HG03432 (cell line): Measurements from ENCODE around the gene KCTD16.

Experiments used
- ATAC-seq: cut with Tn5 transposase; IDR thresholded peaks from one replicate; pipeline ENCODE4 v1.9.1; 2021; ENCODE audit warnings: mild to moderate bottlenecking, moderate library complexity; ENCODE audit not compliant: unreplicated experiment

KCTD16 gene

DNA sequence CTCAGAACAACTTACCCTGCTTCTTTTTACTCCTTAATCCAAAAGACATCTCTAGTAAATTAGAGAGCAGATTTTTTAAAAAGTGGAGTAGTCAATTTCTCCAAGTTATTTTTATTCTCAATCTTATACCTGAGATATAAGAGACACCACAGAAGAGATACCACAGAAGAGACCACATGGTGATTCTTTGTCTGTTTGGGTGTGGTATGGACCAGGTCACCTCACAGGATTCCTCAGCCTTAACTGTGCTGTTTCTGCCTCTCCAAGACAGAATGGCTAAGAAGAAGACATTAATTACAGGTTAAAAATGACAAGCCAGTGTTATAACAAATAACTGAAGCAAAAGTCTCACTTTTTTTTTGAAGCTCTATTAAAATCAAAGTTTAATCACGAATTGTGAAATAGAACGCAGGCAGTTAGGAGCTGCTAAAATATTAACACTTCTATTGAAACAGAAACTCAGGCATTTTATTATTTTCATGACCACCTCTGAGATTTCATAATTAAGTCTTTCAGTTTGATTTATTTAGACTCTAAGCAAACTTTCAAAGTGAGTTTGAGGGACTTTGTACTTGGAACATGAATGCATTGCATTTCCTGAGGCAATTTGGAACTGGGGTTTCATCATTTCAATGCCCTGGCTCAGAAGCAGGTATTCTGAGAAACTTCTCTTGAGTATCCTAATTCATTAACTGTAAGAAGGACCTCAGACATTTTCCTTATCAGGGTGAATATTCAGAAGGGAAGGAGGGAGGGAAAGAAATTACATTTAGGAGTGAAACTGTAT is 280.7 kb downstream of the KCTD16 start:
- ATAC-seq: no peak

DNA sequence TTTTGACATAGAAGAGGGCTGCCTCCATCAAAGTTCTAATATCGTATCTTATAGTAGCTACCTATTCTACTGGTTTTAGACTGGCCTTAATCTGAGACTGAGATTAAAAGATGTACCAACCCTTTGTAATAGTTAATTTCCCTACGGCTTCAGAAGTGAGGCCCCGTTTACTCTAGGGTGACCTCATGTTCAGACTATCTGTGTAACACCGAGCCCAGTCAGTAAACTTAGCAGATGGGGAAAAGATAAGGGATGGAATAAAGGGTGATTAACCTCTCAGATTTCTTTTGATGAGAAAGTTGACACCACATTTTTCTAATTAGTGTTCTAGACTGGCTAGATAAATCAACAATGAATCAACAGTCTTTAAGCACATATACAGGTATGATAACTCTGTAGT is 283.1 kb downstream of the KCTD16 start:
- no peak for ATAC-seq

DNA sequence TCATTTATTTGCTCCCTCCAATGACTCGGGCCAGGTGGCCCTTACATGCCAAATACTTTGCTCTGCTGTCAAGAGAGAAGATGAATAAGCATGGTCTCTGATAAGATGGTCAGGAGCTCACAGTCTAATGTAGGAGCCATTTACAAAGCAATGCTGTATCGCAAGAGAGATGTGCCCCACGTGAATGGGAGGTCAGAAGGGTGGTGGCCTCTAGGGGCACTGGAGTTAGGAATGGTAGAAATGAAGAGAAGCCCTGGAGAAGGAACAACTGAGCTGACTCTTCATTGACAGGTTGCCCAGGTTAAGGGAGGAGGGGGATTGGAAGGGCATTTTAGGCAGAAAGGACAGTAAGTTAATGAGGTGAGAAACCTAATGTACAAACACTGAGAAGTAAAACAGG is 286.5 kb downstream of the KCTD16 start:
- ATAC-seq: no peak

DNA sequence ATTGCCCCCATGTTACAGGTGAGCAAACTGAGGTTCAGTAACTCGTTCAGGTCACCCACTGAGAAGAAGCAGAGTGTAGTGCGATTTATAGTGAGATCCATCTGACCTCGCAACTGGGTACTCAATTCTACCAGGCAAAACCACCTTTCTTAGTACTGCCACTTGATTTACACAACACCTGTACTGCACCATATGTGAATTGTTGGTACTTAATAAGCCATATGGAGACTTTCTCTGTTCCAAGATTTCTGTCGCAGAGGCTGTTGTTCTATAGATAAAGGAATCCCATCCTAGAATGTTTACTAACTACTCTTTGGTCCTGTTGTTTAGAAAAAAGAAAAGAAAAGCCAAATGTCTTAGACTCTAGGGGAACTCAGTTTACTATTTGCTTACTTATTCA is 287.5 kb downstream of the KCTD16 start:
- no peak for ATAC-seq

DNA sequence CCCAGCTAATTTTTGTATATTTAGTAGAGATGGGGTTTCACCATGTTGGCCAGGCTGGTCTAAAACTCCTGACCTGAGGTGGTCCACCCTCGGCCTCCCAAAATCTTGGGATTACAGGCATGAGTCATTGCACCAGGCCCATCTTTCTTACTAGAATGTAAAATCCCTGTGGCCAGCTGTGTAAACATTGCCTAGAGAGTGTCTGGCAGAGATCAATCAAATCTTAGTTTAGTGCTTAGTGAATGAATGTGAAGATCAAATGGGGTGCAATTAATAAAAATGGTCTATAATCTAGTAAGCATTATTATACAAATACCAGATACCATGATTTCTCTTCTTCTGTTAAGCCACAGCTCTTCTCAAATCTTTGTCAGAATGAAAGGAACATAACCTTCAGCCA is 289.9 kb downstream of the KCTD16 start:
- ATAC-seq: no peak

DNA sequence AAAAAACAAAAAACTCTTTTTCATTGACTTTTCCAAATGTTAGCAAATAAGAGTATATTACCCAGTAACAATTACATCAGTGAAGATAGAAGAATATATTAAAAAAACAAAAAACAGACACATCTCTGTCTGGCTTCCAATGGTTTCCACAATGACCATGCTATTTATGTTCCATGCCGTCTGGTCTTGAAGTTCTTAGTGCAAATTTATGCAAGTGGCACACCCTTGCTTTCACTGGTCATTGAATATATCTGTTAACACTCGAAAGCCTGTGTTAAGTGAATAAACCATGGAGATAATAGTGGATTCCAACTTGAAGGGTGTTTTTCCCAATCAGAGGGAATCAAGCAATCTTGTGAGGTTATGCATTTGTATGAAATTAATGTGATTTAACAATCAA is 291.9 kb downstream of the KCTD16 start:
- ATAC-seq: no peak

DNA sequence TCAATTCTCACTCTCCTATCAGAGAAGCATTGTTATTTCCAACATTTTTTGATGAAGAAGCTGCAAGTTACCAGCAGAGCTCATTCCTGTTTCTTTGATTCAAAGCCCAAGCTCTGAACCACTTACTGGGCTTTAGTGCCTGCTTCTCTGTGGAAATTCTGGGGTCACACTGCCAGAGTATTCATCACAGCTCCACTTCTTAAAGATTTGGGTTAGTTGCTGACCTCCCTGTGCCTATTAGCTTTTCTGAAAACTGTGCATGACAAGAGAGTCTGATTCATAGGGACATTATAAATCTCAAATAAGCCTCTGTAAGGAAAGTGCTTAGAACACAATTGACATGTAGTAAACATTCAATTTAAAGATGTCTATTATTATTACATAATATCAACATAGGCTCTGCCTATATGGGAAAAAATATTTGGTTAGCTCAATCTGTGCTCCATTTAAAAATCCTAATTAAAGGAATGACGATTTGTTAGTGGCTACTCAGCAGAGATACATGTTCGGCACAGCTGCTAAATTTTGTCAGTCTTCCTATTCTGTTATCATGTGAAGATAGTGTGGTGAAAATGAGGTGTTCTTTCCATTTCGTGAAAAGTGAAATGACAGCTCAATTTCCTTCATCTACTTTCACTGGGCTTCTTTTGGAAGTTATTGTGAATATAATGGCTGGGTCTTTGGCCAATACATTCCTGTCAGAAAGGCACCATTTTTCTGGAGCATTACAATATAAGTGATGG is 293.0 kb downstream of the KCTD16 start:
- no peak for ATAC-seq

DNA sequence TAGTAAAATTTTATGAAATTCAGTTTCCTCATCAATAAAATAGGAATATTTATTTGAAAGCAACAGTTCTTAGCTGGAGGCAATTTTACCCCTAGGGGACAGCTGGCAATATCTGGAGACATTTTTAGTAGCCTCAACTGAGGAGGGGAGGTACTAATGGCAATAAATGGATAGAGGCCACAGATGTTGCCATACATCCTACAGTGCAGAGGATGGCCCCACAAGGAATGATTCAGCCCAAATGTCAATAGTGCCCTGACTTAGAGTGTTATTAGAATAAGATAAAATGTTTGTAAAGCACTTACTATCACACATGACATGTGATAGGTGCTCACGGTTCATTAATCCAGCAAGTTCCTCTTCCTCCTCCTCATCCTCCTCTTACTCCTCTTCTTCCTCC is 293.6 kb downstream of the KCTD16 start:
- ATAC-seq: no peak

DNA sequence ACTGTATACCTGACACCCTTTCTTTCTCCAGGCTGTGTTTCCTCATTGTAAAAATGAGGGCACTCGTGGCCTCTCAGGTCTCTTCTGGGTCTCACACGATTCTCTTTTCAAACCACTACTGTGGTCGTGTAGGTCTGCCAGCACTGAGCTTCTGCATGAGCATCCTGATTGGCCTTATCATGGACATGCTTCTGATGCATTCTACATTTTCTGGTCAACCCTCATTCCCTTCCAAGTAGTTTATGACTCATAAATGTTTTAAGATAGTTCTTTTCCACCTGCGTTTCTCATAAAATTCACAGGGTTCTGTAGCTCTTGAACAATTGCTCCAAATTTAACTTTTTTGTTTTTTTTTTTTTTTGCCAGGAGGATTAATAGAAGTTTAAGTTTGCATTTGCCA is 294.8 kb downstream of the KCTD16 start:
- ATAC-seq: no peak

DNA sequence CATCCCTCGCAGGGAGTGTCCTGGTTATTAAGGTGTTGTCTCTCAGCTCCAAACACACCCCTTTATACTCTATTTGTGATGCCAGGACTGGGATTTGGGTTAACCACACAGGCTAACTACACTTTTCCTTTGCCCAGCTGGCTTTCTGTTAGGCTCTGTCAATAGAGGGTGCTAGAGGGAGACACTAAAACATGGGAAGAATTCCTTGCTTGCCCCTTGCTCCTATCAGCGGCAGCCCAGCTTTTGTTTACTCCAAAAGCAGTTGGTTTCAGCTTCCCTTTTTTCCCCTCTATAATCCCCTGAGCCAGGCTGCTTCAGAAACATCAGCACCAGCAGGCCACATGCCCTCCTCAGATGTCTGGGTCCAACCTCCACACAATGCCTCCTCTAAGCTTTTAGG is 297.1 kb downstream of the KCTD16 start:
- ATAC-seq: no peak

DNA sequence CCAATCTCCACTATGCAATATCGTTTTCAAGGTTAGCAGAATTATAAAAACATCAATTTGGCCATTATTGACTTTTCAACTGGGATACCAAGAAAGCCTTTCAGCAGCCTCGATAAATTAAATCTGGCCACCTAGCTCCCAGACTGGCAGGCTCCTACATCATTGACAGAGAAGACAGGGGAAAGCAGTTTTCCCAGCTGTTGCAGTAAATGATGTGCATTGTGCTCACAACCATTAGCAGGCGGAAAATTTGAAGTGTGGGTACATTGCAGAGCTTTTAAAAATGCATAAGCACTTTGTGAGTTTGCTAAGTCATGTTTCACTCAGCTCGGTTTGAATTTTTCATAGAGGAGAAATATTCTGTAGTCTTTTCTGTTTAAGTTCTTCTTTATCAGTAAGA is 297.9 kb downstream of the KCTD16 start:
- no peak for ATAC-seq

DNA sequence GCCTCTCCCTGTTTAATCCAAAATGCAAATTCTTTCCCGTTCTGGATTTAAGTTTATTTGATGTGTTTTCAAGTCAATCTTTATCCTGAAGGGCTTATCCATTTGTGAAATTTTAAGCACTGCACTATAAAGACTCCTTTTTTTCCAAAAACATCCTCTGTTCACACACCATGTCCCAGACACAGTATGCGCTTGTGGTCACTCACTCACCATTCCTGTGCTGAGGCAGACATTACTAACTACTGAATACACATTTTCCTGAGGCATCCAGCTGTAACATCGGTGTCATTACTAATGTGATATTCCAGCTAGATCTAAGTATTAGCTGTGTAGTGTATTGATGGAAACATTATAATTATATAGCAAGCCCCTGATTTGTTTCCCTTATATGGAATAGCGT is 298.4 kb downstream of the KCTD16 start:
- ATAC-seq: no peak

DNA sequence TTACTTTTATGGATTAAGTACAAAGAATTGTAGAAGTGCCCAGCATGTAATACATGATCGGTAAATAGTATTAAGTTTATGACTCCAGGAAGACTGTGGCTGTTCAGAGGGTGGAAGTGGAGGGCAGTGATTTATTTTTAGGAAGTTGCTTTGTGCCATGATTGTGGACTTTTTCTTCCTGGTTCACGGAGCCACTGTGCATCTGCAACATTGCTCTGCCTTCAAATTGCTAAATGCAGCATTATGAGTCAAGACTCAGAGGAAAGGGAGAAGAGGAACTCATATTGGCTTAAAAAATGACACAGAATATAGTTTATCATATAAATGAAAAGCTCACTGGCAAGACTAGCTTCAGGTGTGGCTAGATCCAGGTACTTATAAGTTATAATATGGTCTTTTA is 301.5 kb downstream of the KCTD16 start:
- no peak for ATAC-seq

DNA sequence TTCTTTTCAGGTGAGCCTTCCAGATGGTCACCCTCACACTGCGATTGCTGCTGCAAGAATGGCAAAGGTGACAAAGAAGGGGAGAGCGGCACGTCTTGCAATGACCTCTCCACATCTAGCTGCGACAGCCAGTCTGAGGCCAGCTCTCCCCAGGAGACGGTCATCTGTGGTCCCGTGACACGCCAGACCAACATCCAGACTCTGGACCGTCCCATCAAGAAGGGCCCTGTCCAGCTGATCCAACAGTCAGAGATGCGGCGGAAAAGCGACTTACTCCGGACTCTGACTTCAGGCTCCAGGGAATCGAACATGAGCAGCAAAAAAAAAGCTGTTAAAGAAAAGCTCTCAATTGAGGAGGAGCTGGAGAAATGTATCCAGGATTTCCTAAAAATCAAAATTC is 303.0 kb downstream of the KCTD16 start:
- ATAC-seq: no peak

DNA sequence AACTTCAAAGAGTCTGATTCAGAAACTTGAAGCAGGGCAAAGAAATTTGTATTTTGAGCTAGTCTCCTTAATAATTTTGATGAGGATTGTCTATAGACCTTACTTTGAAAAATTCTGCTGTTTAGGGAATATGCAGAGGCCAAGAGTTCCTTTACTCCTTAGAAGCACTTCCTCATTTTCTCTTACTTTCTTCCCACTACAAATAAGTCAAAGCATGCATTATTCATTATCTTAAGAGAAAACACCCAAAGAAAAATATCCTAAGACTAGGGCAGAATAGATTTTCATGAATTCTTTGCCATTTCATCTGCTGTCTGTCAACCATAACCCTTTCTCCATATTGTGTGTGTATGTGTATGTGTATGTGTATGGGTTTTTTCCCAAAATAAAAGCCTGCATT is 307.9 kb downstream of the KCTD16 start:
- no peak for ATAC-seq

DNA sequence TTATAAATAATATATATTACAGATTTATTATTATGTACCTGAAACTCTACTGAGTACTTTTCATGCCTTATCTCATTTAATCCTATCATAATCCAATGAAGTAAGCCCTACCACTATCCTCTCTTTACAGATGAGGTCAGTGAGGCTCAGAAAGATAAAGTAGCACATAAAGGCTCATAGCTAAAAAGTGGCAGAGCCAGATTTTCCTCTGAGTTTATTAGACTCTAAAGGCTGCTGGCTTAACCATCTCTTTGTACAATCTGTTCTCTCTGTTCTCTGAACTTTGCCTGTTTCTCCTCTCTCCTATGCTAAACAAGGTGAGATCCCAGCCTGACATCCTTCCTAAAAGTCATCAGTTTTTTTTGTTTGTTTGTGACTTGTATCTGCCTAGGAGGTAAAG is 311.2 kb downstream of the KCTD16 start:
- ATAC-seq: no peak

DNA sequence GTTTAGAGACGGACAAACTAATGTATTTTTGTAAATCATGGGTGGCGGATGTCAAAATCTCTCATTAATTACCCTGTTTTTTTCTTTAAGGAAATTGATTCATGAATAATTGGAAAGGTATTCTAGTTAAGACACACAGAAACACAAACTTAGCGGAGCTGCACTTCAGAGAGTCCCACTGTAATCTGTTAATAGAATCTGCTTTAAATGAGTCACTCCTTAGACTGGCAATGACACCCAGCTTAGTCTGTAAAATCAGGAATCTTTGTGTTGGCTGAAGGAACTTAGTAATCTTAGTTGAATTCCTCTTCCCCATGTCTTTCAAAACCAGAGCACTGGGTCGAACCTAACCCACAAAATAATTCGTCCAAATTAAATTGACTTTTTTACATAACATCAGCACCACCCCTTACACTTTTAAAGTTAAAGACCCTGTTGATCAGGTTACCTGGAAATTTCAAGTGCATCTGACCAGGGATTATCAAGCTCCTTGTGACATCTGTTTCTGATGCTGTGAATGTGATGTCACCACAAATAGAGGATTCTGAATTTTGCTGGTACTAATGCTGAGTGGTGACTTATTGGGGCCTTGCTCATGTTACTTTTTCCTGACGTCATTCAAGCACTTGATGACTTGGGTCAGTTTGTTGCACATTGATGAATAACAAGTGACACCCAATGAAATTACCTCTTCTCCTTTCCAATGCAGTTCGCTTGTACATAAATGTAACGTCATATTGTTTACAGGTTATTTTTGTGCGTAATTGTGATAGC is 313.6 kb downstream of the KCTD16 start:
- no peak for ATAC-seq

DNA sequence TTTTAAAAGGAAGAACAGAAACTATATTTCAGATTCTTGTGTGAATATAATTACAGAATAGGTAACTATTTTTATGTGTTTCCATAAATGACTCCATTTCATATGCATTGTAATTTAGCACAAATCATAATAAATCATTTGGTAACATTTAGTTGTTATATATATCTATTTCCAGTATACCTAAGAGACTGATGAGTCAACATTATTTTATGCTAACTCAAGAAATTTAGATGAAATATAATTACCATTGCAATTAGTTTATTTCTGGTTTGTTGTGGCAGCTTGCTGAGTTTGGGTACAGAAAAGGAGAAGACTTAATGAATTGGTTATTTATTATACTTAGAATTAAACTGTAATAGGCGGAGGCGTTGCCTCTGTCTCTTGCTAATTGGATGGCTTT is 314.9 kb downstream of the KCTD16 start:
- ATAC-seq: no peak

DNA sequence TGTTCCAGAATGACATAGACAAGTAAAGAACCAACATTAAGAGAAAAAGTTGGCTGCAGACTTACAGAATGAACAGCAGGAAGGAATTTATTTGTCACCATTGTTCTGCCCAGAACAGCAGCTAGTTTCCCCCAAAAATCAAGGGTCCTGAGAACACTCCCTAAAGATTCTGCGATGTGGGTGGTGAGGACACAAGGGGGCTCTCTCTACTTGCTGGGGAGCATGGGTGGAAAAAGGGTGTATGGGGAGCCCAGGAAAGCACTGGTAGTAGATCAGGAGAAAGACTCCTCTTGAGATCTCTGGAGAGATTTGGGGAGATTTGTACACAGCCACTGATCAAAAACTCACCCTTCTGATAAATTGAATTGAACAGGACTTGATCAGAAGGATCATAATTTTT is 316.5 kb downstream of the KCTD16 start:
- ATAC-seq: no peak

DNA sequence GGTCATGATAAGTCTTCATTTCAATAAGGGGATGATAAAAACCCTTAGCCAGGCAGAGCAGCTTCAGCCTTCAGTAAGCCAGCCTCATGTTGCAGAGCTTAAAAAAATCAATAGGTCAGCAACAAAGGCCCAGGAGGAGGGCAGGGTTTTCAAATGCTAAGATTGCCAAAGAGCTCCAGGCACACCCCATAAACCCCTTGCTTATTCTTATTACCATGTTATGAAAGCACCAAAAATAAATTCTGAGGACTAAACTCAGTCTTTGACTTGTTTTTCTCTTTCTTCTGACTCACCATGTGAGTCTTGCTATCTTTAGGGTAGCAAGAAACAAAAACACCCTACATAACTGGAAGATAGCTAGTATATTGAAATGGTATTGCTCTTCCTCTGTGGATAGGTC is 317.1 kb downstream of the KCTD16 start:
- ATAC-seq: no peak

DNA sequence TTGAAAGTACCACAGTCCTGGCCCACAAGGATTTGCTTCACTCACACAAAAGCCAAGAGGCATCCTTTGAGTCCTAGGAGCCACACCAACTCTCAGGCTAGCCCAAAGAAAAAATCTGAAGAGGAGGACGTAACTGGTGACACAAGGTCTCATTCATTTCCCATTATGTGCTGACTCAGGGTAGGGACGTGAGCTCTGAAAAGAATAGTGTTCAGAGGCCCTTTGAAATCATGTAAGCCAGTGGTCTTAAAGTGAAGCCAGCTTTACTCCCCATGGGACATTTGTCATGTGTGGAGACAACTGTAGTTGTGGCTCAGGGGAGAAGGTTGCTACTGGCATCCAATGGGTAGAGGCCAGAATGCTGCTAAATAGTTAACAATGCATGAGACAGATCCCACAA is 332.4 kb downstream of the KCTD16 start:
- ATAC-seq: no peak
